KMS-11 (cell line): ENCODE data around the gene ADGRB2.

Experiments used
- H2AFZ ChIP-seq: fragments of 200-600 bp; sonication (generic); 2 replicates; pipeline ENCODE4 v1.6.1; 2016; ENCODE audit warnings: antibody characterized with exemption, mixed run types, low read depth
- H3K27ac ChIP-seq: fragments of 200-600 bp; sonication (generic); 2 replicates; pipeline ENCODE4 v1.6.1; 2016; ENCODE audit warnings: mild to moderate bottlenecking, mixed run types
- H3K27me3 ChIP-seq: fragments of 200-600 bp; sonication (generic); 2 replicates; pipeline ENCODE4 v1.6.1; 2017; ENCODE audit warnings: mild to moderate bottlenecking, low read depth, mixed run types, moderate library complexity; ENCODE audit not compliant: insufficient read depth
- H3K36me3 ChIP-seq: fragments of 200-600 bp; sonication (generic); 2 replicates; pipeline ENCODE4 v1.6.1; 2017; ENCODE audit warnings: mild to moderate bottlenecking, mixed run types; ENCODE audit not compliant: insufficient read depth
- H3K4me1 ChIP-seq: fragments of 200-600 bp; sonication (generic); 2 replicates; pipeline ENCODE4 v1.6.1; 2016; ENCODE audit warnings: mild to moderate bottlenecking, low read depth, mixed run types; ENCODE audit not compliant: poor library complexity, severe bottlenecking
- H3K4me2 ChIP-seq: fragments of 200-600 bp; sonication (generic); 2 replicates; pipeline ENCODE4 v1.7.0; 2016; ENCODE audit warnings: mild to moderate bottlenecking, mixed run types
- H3K4me3 ChIP-seq: fragments of 200-600 bp; sonication (generic); IDR thresholded peaks from 2 replicates; pipeline ENCODE4 v1.6.1; 2017; ENCODE audit warnings: low read depth, low read length, mixed read lengths; ENCODE audit not compliant: insufficient read depth
- H3K79me2 ChIP-seq: fragments of 200-600 bp; sonication (generic); 2 replicates; pipeline ENCODE4 v1.6.1; 2016; ENCODE audit warnings: low read depth, mixed run types; ENCODE audit not compliant: insufficient read depth
- H3K9ac ChIP-seq: fragments of 200-600 bp; sonication (generic); 2 replicates; pipeline ENCODE4 v1.6.1; 2016; ENCODE audit warnings: mild to moderate bottlenecking, mixed run types
- H4K20me1 ChIP-seq: fragments of 200-600 bp; sonication (generic); 2 replicates; pipeline ENCODE4 v1.6.1; 2016; ENCODE audit warnings: mild to moderate bottlenecking, mixed run types; ENCODE audit not compliant: insufficient read depth
- TF ChIP-seq, protein P1 (sequence below): fragments of 200-600 bp; sonication (generic); conservative IDR thresholded peaks from 2 replicates; pipeline ENCODE4 v1.6.1; 2017; ENCODE audit warnings: low read depth, mild to moderate bottlenecking, antibody characterized with exemption, low read length, moderate library complexity, mixed read lengths

Gene ADGRB2

DNA sequence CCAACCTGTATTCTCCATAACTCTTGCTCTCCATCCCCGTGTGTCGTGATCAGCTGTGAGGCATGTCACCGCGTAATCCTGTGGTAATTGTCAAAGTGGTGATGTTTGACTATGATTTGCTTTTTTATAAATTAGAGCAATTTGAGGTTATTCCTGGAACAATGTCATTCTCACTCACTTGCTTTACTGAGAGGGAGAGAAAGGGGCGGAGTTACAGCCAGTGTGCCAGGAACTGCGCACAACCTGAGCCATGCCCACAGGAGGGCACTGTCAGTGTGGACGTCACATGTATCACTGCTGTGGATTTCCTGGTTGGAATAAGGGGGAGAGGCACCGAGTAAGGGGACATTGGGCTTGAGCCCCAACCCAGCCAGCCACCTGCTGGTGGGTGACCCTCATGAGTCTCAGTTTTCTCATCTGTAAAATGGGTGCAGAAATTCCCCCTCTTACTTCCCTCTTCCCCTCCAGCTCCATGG lies 6.9 kb downstream of the ADGRB2 start:
- H3K4me3 ChIP-seq, result no peak overlapping the region
- H3K9ac ChIP-seq, result no peak overlapping the region
- H3K36me3 ChIP-seq, result no peaks in the 10 kb centered on the region
- no peak overlapping the region for H2AFZ ChIP-seq
- no peak overlapping the region for H3K27ac ChIP-seq
- H3K4me2 ChIP-seq, result no peak overlapping the region
- no peaks in the 10 kb centered on the region for H3K79me2 ChIP-seq
- H4K20me1 ChIP-seq, result no peaks in the 10 kb centered on the region
- H3K4me1 ChIP-seq, result peaks cover 4% of the 10 kb centered on the region
- TF ChIP-seq, protein P1, sequence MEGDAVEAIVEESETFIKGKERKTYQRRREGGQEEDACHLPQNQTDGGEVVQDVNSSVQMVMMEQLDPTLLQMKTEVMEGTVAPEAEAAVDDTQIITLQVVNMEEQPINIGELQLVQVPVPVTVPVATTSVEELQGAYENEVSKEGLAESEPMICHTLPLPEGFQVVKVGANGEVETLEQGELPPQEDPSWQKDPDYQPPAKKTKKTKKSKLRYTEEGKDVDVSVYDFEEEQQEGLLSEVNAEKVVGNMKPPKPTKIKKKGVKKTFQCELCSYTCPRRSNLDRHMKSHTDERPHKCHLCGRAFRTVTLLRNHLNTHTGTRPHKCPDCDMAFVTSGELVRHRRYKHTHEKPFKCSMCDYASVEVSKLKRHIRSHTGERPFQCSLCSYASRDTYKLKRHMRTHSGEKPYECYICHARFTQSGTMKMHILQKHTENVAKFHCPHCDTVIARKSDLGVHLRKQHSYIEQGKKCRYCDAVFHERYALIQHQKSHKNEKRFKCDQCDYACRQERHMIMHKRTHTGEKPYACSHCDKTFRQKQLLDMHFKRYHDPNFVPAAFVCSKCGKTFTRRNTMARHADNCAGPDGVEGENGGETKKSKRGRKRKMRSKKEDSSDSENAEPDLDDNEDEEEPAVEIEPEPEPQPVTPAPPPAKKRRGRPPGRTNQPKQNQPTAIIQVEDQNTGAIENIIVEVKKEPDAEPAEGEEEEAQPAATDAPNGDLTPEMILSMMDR, result no peak
- peaks cover 17% of the 10 kb centered on the region for H3K27me3 ChIP-seq

DNA sequence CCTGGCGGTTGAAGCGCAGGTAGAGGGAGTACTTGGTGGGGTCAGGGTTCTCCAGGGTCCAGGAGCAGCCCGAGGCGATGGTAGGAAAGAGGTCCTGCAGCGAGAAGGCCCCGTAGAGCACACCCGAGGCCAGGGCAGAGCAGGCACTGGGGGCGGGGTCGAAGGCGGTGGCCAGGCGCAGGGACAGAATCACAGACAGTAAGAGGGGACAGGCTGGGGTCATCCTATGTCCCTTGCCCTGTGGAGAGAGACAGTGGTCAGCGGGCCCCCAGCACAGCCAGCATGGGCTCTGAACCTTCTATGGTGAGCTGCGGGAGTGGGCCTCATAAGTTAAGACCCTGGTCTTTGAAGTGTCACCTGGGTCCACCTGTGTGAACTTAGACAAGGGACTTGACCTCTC lies 7.6 kb downstream of the ADGRB2 start:
- Histone ChIP-seq H3K27me3 (peaks cover 12% of the 10 kb centered on the region), H3K4me1 (peaks cover 4% of the 10 kb centered on the region), H3K4me2 (no peak overlapping the region), H4K20me1 (no peaks in the 10 kb centered on the region), H2AFZ (no peak overlapping the region), H3K36me3 (no peaks in the 10 kb centered on the region), H3K4me3 (no peak overlapping the region), H3K9ac (no peak overlapping the region), H3K27ac (no peak overlapping the region), H3K79me2 (no peaks in the 10 kb centered on the region)
- TF ChIP-seq, protein P1, result no peak

DNA sequence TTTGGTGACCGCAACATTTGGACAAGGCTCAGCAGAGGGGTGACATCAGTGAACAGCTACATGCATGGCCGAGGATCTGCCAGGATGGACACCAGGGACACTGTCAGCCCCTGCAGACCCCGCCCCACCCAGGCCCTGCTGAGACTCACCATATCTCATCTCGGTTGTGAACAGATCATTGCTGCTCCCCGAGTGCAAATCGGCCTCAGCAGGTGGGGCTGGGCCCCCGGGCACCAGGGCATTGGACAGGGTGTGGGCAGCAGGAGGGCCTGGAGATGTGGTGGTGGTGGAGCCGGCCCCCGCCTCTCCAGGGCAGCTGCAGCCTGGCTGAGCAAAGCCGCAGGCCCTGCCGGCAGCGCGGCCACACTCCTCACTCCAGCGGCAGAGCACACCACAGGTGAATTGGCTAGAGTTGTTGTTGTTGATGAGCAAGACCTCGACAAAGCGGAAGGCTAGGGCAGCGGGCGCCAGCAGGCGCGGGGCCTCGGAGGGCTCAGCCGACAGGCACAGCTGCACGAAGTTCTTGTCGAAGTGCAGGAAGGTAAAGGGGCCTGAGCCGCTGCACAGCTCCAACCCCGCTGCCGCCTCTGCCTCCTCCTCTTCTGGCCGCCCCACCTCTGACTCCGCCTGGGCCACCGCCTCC lies 8.2 kb downstream of the ADGRB2 start:
- no peak overlapping the region for H3K9ac ChIP-seq
- H3K27ac ChIP-seq, result no peak overlapping the region
- H3K4me2 ChIP-seq, result no peak overlapping the region
- no peak overlapping the region for H3K4me3 ChIP-seq
- H2AFZ ChIP-seq, result no peak overlapping the region
- peaks cover 6% of the 10 kb centered on the region; the same call in 1 of the 2 replicates for H3K27me3 ChIP-seq
- no peaks in the 10 kb centered on the region for H3K79me2 ChIP-seq
- no peaks in the 10 kb centered on the region for H4K20me1 ChIP-seq
- H3K36me3 ChIP-seq, result no peaks in the 10 kb centered on the region
- TF ChIP-seq, protein P1, result no peak
- H3K4me1 ChIP-seq, result no peaks in the 10 kb centered on the region

DNA sequence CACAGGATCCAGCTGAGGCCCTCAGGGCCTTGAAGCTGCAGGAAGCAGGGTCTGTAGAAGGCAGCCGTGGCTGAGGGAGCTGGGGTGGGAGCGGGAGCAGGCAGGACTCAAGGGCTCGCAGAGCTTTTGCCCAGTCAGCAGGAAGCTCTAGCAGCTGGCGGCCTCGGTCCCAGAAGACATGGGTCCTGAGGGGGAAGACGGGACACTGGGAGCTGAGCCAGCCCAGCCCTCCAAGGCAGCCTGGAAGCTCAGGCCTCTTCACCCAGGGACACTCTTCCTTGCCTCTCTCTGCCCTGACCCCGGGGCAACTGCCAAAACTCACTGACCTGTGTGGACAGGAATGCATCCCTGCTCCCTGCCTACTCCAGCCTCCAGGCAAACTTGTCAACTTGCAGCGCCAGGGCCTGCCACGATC lies 8.9 kb downstream of the ADGRB2 start:
- H3K9ac ChIP-seq, result no peak overlapping the region
- H3K4me1 ChIP-seq, result peaks cover 2% of the 10 kb centered on the region
- TF ChIP-seq, protein P1, result no peak
- no peak overlapping the region for H2AFZ ChIP-seq
- no peaks in the 10 kb centered on the region for H4K20me1 ChIP-seq
- H3K27ac ChIP-seq, result no peak overlapping the region
- no peaks in the 10 kb centered on the region for H3K79me2 ChIP-seq
- H3K27me3 ChIP-seq, result peaks cover 5% of the 10 kb centered on the region; the same call in 1 of the 2 replicates
- H3K36me3 ChIP-seq, result no peaks in the 10 kb centered on the region
- H3K4me3 ChIP-seq, result no peak overlapping the region
- no peak overlapping the region for H3K4me2 ChIP-seq
